ENCODE results near the gene NOX3. TPM values are rescaled to one million over a fixed set of nuclear protein-coding genes. Genes with fewer than 3 reads are reported as not detected.

Gene NOX3
- total and polyA plus RNA-seq, 8 donors: not detected

DNA sequence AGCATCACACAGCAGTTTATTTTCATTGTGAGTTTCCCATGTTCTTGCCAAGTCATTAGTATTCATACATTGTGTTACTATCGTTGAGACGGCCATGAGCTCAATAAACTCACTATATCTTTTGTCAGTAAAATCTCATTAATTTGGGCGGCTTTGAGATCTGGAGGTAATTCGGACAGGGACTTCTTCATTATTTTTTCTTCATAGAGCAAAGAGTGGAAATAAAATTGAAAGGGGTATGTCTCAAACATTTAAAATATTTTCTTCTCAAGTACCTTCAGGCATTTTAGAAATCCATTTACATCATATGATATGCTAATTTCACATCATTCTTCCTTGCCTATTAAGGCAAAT is 14.6 kb downstream of the NOX3 start:
- 57 to 78% methylated on average over 4 of the region's 4 CpGs for WGBS, 2 donors
- no peak overlapping the region for H3K4me3 ChIP-seq
- no peak for ATAC-seq
- TF ChIP-seq, protein P1, sequence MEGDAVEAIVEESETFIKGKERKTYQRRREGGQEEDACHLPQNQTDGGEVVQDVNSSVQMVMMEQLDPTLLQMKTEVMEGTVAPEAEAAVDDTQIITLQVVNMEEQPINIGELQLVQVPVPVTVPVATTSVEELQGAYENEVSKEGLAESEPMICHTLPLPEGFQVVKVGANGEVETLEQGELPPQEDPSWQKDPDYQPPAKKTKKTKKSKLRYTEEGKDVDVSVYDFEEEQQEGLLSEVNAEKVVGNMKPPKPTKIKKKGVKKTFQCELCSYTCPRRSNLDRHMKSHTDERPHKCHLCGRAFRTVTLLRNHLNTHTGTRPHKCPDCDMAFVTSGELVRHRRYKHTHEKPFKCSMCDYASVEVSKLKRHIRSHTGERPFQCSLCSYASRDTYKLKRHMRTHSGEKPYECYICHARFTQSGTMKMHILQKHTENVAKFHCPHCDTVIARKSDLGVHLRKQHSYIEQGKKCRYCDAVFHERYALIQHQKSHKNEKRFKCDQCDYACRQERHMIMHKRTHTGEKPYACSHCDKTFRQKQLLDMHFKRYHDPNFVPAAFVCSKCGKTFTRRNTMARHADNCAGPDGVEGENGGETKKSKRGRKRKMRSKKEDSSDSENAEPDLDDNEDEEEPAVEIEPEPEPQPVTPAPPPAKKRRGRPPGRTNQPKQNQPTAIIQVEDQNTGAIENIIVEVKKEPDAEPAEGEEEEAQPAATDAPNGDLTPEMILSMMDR (IDR thresholded peaks at IDR 0.05): no peak
- FAIRE-seq: no peak
- DNase-seq: no peak
- H3K27me3 ChIP-seq: no peaks in the 10 kb centered on the region
- intact Hi-C loops (cut with DNase I): no loop called here
- no peaks in the 10 kb centered on the region for H3K4me1 ChIP-seq
- no peak overlapping the region for H3K27ac ChIP-seq
- H3K36me3 ChIP-seq: no peaks in the 10 kb centered on the region
- no peaks in the 10 kb centered on the region for H3K9me3 ChIP-seq

DNA sequence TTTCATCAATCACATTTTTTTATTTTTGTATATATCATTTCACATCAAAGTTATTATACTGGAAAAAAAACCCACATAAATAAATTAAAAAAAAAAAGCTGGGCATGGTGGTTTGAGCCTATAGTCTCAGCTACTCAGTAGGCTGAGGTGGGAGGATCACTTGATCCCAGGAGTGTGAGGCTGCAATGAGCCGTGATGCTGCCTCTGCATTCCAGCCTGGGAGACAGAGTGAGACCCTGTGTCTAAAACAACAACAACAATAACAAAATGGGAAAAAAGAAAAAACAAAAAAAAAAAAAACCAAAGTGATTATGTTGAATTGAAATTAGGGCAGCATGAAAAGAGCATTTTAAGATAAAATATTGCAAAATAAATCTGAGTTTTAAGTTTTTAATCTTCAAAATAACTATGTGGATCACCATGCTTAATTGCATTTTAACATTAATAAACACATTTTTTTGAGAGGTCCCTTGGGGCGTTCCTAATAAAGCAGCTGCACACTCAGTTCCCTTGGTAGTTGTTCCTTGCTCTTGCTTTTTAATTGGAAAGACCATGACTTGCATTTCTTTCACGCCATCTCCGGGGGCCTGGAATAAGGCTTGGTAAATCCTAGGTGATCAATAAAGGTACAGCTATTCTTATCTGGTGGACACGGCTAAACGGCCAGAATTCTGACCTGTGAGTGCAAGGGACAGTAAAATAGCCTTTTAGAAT is 15.1 kb downstream of the NOX3 start:
- H3K36me3 ChIP-seq: no peaks in the 10 kb centered on the region
- WGBS, 2 donors: 51 to 65% methylated on average over 6 of the region's 6 CpGs
- ATAC-seq (no peak), DNase-seq (no peak), FAIRE-seq (no peak)
- no peaks in the 10 kb centered on the region for H3K4me1 ChIP-seq
- H3K9me3 ChIP-seq: no peaks in the 10 kb centered on the region
- no peak overlapping the region for H3K4me3 ChIP-seq
- no peaks in the 10 kb centered on the region for H3K27me3 ChIP-seq
- TF ChIP-seq, protein P1 (IDR thresholded peaks at IDR 0.05): no peak
- intact Hi-C loops (cut with DNase I): no loop called here
- no peak overlapping the region for H3K27ac ChIP-seq

DNA sequence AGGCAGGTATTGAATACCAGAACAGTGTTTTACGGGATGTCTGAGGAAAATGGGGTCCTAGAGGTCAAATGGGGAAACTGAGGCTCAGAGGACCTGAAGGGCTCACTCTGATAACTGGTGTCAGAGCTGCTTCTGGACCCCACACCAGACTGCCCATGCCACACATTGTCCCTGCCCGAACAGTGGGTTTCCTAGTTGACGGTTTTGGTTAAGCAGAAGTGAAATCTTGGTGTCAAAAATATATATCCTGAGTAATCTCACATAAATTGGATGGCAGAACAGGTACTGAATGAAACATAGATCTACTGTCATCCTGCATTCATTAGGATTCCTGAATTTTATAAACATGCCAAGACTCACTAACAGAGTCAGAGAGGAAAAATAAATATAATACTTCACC is 16.3 kb downstream of the NOX3 start:
- intact Hi-C loops (cut with DNase I): no loop called here
- no peaks in the 10 kb centered on the region for H3K9me3 ChIP-seq
- FAIRE-seq (no peak), ATAC-seq (no peak), DNase-seq (no peak)
- no peak overlapping the region for H3K4me3 ChIP-seq
- no peaks in the 10 kb centered on the region for H3K4me1 ChIP-seq
- WGBS, 2 donors: 77 to 89% methylated on average over 3 of the region's 3 CpGs
- no peak overlapping the region for H3K27ac ChIP-seq
- TF ChIP-seq, protein P1 (IDR thresholded peaks at IDR 0.05): no peak
- H3K36me3 ChIP-seq: no peaks in the 10 kb centered on the region
- no peaks in the 10 kb centered on the region for H3K27me3 ChIP-seq

DNA sequence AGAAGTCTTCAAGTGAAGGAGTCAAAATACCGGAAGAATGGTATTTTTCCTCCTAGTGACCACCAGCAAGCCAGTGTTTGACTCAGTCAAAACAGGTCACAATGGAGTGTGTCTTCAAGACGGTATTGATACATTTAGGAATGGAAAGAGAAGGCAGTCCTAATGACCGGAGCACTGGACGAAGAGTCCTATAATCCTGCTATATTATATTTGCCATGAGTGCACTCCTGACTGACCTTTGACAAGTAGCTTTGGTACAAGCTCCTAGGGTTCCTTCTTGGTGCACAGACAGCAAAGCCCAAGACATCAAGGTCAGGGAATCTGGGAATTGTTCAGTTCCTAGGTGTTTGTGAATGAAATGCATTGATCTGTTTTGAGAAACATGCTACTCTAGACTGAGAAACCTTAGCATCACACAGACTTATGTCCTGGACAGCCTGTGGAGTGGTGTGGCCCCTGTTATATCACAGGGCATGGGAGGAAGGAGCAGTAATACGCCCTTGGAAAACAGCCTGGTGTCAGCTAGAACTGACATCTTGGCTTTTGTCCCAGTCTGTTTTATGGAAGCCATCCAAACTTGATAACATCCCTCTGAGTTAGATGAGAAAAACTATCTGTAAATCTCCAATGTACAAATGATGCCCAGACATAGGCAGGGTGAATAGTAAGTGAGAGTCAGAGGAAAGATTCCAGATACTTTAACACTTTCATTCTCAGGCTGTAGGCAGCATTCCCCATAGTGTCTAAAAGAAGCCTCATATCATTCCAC is 18.5 kb downstream of the NOX3 start:
- DNase-seq (no peak), ATAC-seq (peak in 3 of 4 donors; percentile 34 to 68 (median 44)), FAIRE-seq (no peak)
- H3K27ac ChIP-seq: no peak overlapping the region
- no peaks in the 10 kb centered on the region for H3K4me1 ChIP-seq
- 60 to 67% methylated on average over 5 of the region's 5 CpGs for WGBS, 2 donors
- no peak overlapping the region for H3K4me3 ChIP-seq
- H3K27me3 ChIP-seq: no peaks in the 10 kb centered on the region
- H3K36me3 ChIP-seq: no peaks in the 10 kb centered on the region
- TF ChIP-seq, protein P1 (IDR thresholded peaks at IDR 0.05): no peak
- H3K9me3 ChIP-seq: no peaks in the 10 kb centered on the region
- intact Hi-C loops (cut with DNase I): no loop called here

All from pancreas (tissue), 10 donors.